Kidney epithelial cell (primary cell): ENCODE measurements around the gene HAUS1. TPM values are rescaled to one million over a fixed set of nuclear protein-coding genes. Genes with fewer than 3 reads are reported as not detected.
"Not testable (repeated sequence)": the region's sequence is repeated elsewhere in the genome, so short reads cannot be mapped to it uniquely, and the experiment has no call there.

ENCODE experiments used
- DNase-seq: peaks from one replicate; pipeline ENCODE4 v3.0.0-alpha.2; 2010; ENCODE audit warnings: low read depth
- H3K27me3 ChIP-seq: 2 replicates; pipeline ENCODE4 v1.6.0; 2011; ENCODE audit warnings: low read length; ENCODE audit not compliant: control insufficient read depth, insufficient read depth
- H3K36me3 ChIP-seq: 2 replicates; pipeline ENCODE4 v1.5.1; 2011; ENCODE audit warnings: low read length; ENCODE audit not compliant: control insufficient read depth, insufficient read depth
- H3K4me3 ChIP-seq: 2 replicates; pipeline ENCODE4 v1.5.1; 2011; ENCODE audit warnings: low read depth, mild to moderate bottlenecking, control low read depth, low read length
- CTCF ChIP-seq: IDR thresholded peaks from 2 replicates; pipeline ENCODE4 v1.5.1; 2011; ENCODE audit warnings: mild to moderate bottlenecking, moderate library complexity, low read length, control low read depth, inconsistent platforms; ENCODE audit not compliant: insufficient read depth, poor library complexity, severe bottlenecking
- total RNA-seq: library from RNA; depleted of rRNA; stranded (reverse); fragments of >200 nt; gene quantifications from 2 replicates; pipeline ENCODE4 v1.2.3, GENCODE V29; 2015

HAUS1 gene
- total RNA-seq, 1 donor from 2014 or later, result 28.8 TPM

- no peak for TF ChIP-seq CTCF
- H3K36me3 ChIP-seq, result no peaks in the 10 kb centered on the region
- no peak for DNase-seq
- no peak overlapping the region for H3K4me3 ChIP-seq
- no peaks in the 10 kb centered on the region for H3K27me3 ChIP-seq
These were observed 24.8 kb upstream of the HAUS1 start for GRCh38 chr18:46079336-46079735.

DNA sequence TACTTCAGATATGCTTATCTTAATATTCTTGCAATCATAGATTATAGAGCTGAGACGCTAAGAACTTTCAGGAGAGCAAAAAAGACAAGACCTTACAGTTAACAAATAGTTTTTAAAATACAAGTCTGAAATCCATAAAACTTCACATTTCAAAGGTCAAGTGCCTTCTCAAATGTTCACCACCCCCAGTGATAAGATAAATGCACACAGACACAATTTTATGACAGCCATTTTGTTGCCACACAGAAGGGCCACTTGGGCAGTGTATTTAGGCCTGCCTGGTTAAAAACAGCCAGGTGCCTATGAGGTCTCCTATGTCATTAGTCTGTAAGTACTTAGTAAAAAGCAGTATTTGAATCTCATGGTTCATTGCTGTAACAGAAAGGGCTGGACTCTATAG lies 24.0 kb upstream of the HAUS1 start:
- no peak for DNase-seq
- H3K4me3 ChIP-seq, result no peak overlapping the region
- H3K27me3 ChIP-seq, result no peaks in the 10 kb centered on the region
- no peak for TF ChIP-seq CTCF
- no peaks in the 10 kb centered on the region for H3K36me3 ChIP-seq

DNA sequence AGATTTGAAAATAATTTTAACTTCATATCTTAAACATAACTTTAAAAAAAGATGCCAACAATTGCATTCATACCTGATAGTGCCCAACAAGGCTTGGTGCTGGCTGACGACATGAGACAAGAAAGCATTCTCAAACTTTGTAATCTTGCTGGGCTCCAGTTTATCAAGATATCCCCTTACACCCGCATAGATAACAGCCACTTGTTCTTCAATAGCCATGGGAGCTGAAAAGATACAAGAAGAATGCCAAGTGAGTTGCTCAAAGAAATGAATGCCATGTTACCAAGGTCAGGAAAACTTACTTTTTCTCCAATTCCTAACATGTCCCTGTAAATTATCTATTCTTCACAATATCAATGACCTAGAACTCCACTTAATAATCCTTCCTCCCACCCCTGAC lies 19.8 kb upstream of the HAUS1 start:
- Histone ChIP-seq H3K36me3 (peaks cover 1% of the 10 kb centered on the region), H3K4me3 (no peak overlapping the region), H3K27me3 (no peaks in the 10 kb centered on the region)
- TF ChIP-seq CTCF, result no peak
- no peak for DNase-seq

DNA sequence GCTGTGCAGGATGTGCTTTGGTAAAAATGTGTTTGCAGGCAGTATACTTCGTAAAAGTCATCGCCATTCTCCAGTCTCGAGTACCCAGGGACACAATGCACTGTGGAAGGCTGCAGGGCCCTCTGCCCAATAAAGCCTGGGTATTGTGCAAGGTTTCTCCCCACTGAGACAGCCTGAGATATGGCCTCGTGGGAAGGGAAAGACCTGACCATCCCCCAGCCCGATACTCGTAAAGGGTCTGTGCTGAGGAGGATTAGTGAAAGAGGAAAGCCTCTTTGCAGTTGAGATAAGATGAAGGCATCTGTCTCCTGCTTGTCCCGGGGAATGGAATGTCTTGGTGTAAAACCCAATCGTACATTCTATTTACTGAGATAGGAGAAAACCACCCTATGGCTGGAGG lies 15.7 kb upstream of the HAUS1 start:
- DNase-seq, H3K27me3 ChIP-seq, H3K36me3 ChIP-seq, H3K4me3 ChIP-seq: not testable (repeated sequence)

DNA sequence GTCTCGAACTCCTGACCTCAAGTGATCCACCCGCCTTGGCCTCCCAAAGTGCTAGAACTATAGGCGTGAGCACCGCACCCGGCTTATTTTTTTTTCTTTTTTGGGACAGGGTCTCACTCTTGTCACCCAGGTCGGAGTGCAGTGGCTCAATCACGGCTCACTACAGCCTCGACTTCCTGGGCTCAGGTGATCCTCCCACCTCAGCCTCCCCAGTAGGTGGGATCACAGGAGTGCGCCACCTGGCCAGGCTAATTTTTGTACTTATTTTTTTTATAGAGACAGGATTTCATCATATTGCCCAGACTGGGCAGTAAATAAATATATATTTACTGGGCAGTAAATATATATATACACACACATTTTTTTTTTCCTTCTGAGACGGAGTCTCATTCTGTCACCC lies 8.7 kb upstream of the HAUS1 start:
- Histone ChIP-seq H3K27me3 (no peaks in the 10 kb centered on the region), H3K4me3 (no peak overlapping the region), H3K36me3 (no peaks in the 10 kb centered on the region)
- no peak for DNase-seq
- no peak for TF ChIP-seq CTCF

DNA sequence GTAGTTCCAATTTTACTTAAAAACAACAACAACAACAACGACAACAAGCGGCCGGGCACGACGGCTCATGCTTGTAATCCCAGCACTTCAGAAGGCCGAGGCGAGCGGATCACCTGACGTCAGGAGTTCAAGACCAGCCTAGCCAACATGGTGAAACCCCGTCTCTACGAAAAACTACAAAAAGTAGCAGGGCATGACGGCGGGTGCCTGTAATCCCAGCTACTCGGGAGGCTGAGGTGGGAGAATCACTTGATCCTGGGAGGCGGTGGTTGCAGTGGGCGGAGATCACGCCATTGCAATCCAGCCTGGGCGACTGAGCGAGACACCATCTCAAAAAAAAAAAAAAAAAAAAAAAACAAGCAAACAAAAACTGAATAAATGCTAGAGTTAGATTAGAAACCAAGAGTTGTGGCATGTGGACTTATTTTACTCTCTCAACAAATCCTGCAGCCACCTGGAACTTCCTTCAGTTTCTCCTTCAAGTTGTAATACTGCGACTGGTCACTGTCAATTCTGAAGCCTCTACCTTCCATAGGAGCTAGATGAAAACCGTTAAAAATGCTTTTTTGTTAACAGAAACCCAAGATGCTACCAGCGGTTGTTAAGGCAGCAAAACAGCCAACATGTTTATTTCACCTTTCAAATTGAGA lies 7.4 kb upstream of the HAUS1 start:
- no peak for TF ChIP-seq CTCF
- peak overlapping the region; percentile 87 for H3K4me3 ChIP-seq
- DNase-seq, result no peak
- H3K27me3 ChIP-seq, result no peaks in the 10 kb centered on the region
- H3K36me3 ChIP-seq, result no peaks in the 10 kb centered on the region

DNA sequence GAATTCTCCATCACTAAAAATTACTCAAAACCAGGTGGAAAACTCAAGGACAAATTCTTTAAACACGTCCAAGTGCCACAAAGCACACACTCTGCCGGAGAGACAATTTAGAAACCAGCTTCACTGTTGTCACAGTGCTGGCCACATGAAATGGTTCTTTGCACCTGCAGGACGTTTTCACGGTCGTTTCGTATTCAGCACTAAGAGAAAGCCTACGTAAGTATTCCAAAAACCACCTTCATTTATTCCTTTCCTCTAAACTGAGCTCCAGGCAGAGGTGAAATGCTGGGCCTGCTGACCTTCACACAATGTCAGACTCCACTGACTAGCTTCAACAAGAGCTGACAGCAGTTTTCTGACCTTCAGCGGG lies 6.8 kb upstream of the HAUS1 start:
- Histone ChIP-seq H3K4me3 (peak overlapping the region; percentile 87), H3K27me3 (no peaks in the 10 kb centered on the region), H3K36me3 (no peaks in the 10 kb centered on the region)
- no peak for DNase-seq
- TF ChIP-seq CTCF, result no peak
